A549 (cell line): ENCODE data around the gene ZNF385A.

Experiments used
- CHD2 ChIP-seq: fragments of 150-350 bp; IDR thresholded peaks from 2 replicates; pipeline ENCODE4 v1.6.1; 2014; ENCODE audit warnings: low read length; ENCODE audit not compliant: partially characterized antibody
- EP300 ChIP-seq, 2 experiments: fragments of >200 bp; sonication (Bioruptor Twin); formaldehyde crosslinking; IDR thresholded peaks; 2 replicates in 1 of 2; 3 replicates in 1 of 2; pipeline ENCODE4 v1.6.1; 2016 to 2017
- FOSL2 ChIP-seq, 2 experiments: fragments of 450-650 bp in 1 of 2; fragments of >200 bp in 1 of 2; sonication (Bioruptor Twin) in 1 of 2; formaldehyde crosslinking; IDR thresholded peaks; 2 replicates each; pipeline versions ENCODE4 v1.5.0 to v1.6.1; 2016 to 2020; ENCODE audit warnings: mild to moderate bottlenecking in 1 of 2, moderate library complexity in 1 of 2
- GATA3 ChIP-seq: IDR thresholded peaks from 2 replicates; pipeline ENCODE4 v1.6.1; 2012; ENCODE audit warnings: borderline replicate concordance
- MAZ ChIP-seq: fragments of 150-350 bp; IDR thresholded peaks from 2 replicates; pipeline ENCODE4 v1.6.1; 2014; ENCODE audit warnings: antibody characterized with exemption, low read depth, low read length, borderline replicate concordance
- MYC ChIP-seq: IDR thresholded peaks from 2 replicates; pipeline ENCODE4 v1.6.1; 2012; ENCODE audit warnings: mild to moderate bottlenecking, inconsistent platforms, low read length, improper control_type of control experiment, borderline replicate concordance
- NPAS2 ChIP-seq: fragments of 250-450 bp; sonication (Bioruptor Pico); IDR thresholded peaks from 2 replicates; pipeline ENCODE4 v1.8.0; 2022; ENCODE audit warnings: mild to moderate bottlenecking, moderate library complexity, borderline replicate concordance
- POLR2A ChIP-seq: IDR thresholded peaks from 2 replicates; pipeline ENCODE4 v1.6.1; 2012; ENCODE audit warnings: mild to moderate bottlenecking, low read length
- RAD21 ChIP-seq, 2 experiments: fragments of >200 bp in 1 of 2; sonication (Bioruptor Twin) in 1 of 2; formaldehyde crosslinking in 1 of 2; IDR thresholded peaks in 1 of 2; conservative IDR thresholded peaks in 1 of 2; 2 replicates in 1 of 2; 3 replicates in 1 of 2; pipeline ENCODE4 v1.6.1; 2012 to 2018; ENCODE audit warnings: inconsistent platforms in 1 of 2
- RNF2 ChIP-seq: fragments of 200-600 bp; sonication (generic); IDR thresholded peaks from 2 replicates; pipeline ENCODE4 v1.6.1; 2016; ENCODE audit warnings: low read depth, mild to moderate bottlenecking, antibody characterized with exemption, moderate library complexity, borderline replicate concordance
- SREBF2 ChIP-seq: fragments of 450-650 bp; IDR thresholded peaks from 2 replicates; pipeline ENCODE4 v1.6.1; 2014; ENCODE audit warnings: mild to moderate bottlenecking, moderate library complexity
- TF ChIP-seq, protein P1 (sequence below): fragments of 150-350 bp; IDR thresholded peaks from 2 replicates; pipeline ENCODE4 v1.6.1; 2014; ENCODE audit warnings: low read depth, mild to moderate bottlenecking, low read length
- TF ChIP-seq, protein P2 (sequence below): fragments of >200 bp; sonication (Bioruptor Twin); formaldehyde crosslinking; IDR thresholded peaks from 3 replicates; pipeline ENCODE4 v1.5.1; 2016
- TF ChIP-seq, protein P3 (sequence below): IDR thresholded peaks from 2 replicates; pipeline ENCODE4 v1.6.1; 2012

DNA sequence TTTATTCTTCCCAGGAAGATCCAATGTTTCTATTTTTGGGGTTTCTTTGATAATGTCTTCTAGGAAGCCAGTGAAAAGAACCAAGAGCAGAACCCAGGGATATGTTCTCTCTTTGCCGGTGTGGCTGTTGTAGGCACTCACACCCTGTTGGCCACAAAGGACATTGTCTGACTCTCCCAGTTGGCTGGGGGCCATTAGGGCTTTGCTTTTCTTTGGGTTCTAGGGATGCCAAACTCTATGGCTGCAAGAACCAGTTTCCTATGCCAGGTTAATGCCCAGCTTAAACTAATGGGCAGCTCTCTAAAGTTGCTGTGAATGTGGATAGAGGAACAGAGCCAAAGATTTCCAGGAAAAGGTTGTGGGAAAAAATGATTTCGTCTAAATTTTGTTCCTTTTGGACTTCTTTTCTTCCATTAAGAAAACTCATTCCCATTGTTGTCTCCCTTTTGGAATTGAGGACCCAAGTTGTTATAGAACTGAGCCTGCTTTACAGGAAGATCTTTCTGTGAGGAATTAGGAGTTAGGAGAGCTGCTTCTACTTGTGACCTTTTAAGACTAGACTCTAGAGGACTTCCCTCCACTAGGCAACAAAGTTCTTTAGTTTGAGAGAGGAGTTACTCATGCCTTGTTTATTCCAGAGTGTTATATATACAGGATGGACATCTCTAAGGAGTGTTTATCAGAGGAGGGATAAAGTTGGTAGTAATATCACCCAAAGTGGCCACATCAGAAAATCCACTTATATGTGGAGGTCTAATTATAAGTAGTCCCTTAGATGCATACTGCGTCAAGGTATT, 46.5 kb downstream of the ZNF385A start:
- no peak for TF ChIP-seq POLR2A
- no peak for TF ChIP-seq EP300 (IDR thresholded peaks at IDR 0.05)
- TF ChIP-seq, protein P1, sequence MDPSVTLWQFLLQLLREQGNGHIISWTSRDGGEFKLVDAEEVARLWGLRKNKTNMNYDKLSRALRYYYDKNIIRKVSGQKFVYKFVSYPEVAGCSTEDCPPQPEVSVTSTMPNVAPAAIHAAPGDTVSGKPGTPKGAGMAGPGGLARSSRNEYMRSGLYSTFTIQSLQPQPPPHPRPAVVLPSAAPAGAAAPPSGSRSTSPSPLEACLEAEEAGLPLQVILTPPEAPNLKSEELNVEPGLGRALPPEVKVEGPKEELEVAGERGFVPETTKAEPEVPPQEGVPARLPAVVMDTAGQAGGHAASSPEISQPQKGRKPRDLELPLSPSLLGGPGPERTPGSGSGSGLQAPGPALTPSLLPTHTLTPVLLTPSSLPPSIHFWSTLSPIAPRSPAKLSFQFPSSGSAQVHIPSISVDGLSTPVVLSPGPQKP: no peak
- no peak for TF ChIP-seq MYC
- TF ChIP-seq, protein P2, sequence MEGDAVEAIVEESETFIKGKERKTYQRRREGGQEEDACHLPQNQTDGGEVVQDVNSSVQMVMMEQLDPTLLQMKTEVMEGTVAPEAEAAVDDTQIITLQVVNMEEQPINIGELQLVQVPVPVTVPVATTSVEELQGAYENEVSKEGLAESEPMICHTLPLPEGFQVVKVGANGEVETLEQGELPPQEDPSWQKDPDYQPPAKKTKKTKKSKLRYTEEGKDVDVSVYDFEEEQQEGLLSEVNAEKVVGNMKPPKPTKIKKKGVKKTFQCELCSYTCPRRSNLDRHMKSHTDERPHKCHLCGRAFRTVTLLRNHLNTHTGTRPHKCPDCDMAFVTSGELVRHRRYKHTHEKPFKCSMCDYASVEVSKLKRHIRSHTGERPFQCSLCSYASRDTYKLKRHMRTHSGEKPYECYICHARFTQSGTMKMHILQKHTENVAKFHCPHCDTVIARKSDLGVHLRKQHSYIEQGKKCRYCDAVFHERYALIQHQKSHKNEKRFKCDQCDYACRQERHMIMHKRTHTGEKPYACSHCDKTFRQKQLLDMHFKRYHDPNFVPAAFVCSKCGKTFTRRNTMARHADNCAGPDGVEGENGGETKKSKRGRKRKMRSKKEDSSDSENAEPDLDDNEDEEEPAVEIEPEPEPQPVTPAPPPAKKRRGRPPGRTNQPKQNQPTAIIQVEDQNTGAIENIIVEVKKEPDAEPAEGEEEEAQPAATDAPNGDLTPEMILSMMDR: no peak
- no peak for TF ChIP-seq GATA3
- TF ChIP-seq FOSL2 (IDR thresholded peaks at IDR 0.05): no peak
- no peak for TF ChIP-seq FOSL2 (CRISPR knock-in tag; IDR thresholded peaks at IDR 0.05)
- TF ChIP-seq SREBF2: no peak
- TF ChIP-seq RNF2: no peak
- no peak for TF ChIP-seq NPAS2 (CRISPR knock-in tag)
- TF ChIP-seq MAZ: no peak
- no peak for TF ChIP-seq CHD2
- TF ChIP-seq RAD21 (conservative IDR thresholded peaks at IDR 0.05 in 1 of 2, IDR thresholded peaks at IDR 0.05 in 1 of 2): no peak
- TF ChIP-seq, protein P3, sequence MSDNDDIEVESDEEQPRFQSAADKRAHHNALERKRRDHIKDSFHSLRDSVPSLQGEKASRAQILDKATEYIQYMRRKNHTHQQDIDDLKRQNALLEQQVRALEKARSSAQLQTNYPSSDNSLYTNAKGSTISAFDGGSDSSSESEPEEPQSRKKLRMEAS: no peak
